NCI-H2107 treated with DMSO at 0.1 percent for 48 hours (cell line): ENCODE data around the gene CEBPG.
A peak's percentile ranks its signal among the peaks of the same experiment; 100 is the strongest.

Source experiments
- DNase-seq: peaks from one replicate; lab custom pipeline; 2025; ENCODE audit not compliant: unreplicated experiment; lab: John Stamatoyannopoulos, UW

CEBPG gene

GRCh38 chr19:33350538-33351309 lies 22.8 kb upstream of the CEBPG start:
- DNase-seq = no peak

- no peak for DNase-seq
Measured at GRCh38 chr19:33355535-33355934, 18.0 kb upstream of the CEBPG start.

- no peak for DNase-seq
Measured at GRCh38 chr19:33357556-33357955, 16.0 kb upstream of the CEBPG start.

GRCh38 chr19:33358408-33358807 lies 15.1 kb upstream of the CEBPG start:
- no peak for DNase-seq

- no peak for DNase-seq
Measured at GRCh38 chr19:33359581-33359980, 13.9 kb upstream of the CEBPG start.

GRCh38 chr19:33362508-33363228 lies 10.8 kb upstream of the CEBPG start:
- no peak for DNase-seq

- no peak for DNase-seq
Measured at GRCh38 chr19:33363476-33363875, 10.0 kb upstream of the CEBPG start.

- no peak for DNase-seq
Measured at GRCh38 chr19:33365691-33366090, 7.8 kb upstream of the CEBPG start.

GRCh38 chr19:33366127-33366526 lies 7.4 kb upstream of the CEBPG start:
- DNase-seq = no peak

- DNase-seq = no peak
Measured at GRCh38 chr19:33366897-33367296, 6.6 kb upstream of the CEBPG start.

GRCh38 chr19:33368074-33368864 lies 5.2 kb upstream of the CEBPG start:
- DNase-seq = no peak

- DNase-seq = no peak
Measured at GRCh38 chr19:33370783-33371182, 2.7 kb upstream of the CEBPG start.

- DNase-seq = peak; percentile 7
Measured at GRCh38 chr19:33374236-33374714, 766 bp downstream of the CEBPG start.

- no peak for DNase-seq
Measured at GRCh38 chr19:33375156-33375836, 1.8 kb downstream of the CEBPG start.

GRCh38 chr19:33375837-33376159 lies 2.3 kb downstream of the CEBPG start:
- DNase-seq = no peak

GRCh38 chr19:33376423-33376822 lies 2.9 kb downstream of the CEBPG start:
- DNase-seq = no peak

GRCh38 chr19:33376941-33377557 lies 3.5 kb downstream of the CEBPG start:
- no peak for DNase-seq

- DNase-seq = no peak
Measured at GRCh38 chr19:33377586-33378475, 4.3 kb downstream of the CEBPG start.

GRCh38 chr19:33379151-33379829 lies 5.8 kb downstream of the CEBPG start:
- no peak for DNase-seq
